NCI-H1092 (cell line): ENCODE measurements around the gene PPFIA3.
"Not testable (repeated sequence)": the region's sequence is repeated elsewhere in the genome, so short reads cannot be mapped to it uniquely, and the experiment has no call there.

Experiments used
- DNase-seq: peaks from one replicate; lab custom pipeline; 2025; lab: John Stamatoyannopoulos, UW

The PPFIA3 gene

DNA sequence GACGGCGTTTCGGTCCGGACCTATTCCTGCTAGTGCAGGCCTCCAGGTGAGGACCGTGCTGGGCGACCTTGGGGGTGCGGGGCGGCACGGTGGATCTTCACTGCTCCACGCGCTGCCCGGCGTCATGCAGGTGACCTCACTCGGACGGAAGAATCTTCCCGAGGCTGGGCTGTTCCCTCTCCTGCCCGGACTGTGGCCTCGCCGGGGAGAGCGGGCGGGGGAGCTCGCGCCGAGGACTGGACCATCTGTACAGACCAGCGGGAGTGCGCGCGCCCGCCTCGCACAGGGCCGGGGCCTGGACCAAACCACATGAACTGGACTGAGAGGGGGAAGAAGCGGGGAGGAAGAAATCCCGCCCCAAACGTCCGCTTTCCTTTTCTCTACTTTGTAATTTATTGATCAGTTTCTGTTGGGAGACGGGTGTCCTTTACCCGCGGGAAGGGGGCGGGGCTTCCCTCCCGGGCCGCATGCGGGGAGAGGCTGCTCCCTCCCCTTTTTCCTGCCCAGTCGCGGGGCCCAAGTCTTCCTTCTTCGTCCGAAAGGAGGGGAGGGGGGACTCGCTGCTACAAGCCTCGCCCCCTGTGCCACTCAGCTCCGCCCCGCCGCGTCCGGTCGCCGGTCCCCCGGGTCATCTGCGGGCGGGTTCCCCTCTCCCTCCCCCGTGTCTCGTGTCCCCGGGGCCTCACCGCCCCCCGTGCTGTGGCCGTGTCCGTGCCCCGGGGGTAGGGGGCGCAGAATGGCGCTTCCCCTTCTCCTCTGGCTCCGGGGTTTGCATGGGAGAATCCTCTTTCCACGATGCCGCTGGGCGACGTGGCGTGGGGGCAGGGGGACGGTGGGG lies 31.0 kb downstream of the PPFIA3 start:
- DNase-seq, result peak; percentile 68

DNA sequence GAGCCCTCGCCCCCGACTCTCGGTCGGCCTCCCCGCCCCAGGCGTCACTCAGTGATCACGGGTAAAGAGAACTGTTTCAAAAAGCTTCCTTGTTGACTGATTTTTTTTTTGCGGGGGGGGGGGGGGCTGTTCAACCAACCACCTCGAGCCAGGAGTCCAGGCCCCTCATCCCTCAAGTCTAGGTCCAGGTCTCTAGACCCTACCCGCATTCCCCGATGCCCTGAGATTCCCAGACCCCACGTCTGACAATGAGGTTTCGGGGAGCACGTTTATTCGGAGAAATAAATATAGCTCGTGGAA lies 31.6 kb downstream of the PPFIA3 start:
- no peak for DNase-seq

DNA sequence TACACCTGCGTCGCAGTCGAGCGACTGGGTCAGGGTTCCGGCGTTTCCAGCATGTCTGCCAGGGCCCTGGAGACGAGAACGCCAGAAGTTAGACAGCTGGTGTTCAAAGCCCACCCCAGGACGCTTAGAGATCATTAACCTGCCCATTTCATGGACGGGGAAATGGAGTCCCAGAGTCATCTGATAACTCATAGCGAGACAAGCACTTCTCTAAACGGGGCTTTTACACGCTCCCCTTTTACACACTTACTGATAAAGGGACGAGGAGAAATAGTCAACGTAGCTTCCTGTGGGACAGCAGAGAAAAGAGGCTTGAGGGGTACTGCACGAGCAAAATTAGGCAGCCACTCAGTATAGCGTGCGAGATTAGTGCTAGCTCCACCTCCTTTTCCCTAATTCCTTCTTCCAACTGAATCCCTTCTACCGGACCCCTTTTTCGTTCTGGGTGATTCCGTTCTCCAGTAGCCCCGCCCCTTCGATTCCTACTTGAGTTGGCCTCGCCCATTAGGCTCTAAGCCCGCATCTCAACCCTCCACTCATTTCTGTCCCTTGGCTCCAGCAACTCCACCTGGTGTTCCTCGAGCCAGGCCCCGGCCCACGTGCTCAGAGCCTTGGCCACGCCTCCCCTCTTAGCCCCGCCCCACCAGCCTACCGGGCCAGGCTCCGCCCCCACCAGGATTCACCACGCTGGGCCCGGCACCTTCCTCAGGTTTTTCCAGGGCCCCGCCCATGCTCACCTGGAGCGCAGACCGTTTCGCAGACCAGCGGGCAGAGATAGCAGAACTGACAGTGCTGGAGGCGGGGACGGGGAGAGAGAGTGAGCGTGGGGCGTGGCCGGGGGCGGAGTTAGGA lies 32.1 kb downstream of the PPFIA3 start:
- DNase-seq, result peak; percentile 10

DNA sequence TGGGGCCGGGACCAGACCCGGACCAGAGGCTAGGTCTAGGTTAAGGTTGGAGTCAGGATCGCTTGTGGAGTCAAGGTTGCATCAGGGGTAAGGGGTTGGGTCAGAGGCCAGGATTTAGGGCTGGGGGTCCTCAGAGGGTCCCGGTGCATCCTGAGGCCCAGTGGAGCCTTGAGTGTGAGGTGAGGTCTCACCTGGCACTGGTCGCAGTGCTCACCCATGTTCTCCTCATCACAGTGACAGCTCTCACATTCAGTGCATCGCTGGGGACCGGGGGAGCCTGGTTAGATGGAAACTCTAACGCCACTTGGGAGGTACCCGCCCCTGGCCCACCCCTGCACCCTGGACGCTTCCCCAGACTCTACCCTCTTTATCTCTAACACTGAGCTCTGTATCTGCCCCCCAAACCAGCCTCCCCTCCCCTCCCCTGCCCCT lies 32.8 kb downstream of the PPFIA3 start:
- no peak for DNase-seq

DNA sequence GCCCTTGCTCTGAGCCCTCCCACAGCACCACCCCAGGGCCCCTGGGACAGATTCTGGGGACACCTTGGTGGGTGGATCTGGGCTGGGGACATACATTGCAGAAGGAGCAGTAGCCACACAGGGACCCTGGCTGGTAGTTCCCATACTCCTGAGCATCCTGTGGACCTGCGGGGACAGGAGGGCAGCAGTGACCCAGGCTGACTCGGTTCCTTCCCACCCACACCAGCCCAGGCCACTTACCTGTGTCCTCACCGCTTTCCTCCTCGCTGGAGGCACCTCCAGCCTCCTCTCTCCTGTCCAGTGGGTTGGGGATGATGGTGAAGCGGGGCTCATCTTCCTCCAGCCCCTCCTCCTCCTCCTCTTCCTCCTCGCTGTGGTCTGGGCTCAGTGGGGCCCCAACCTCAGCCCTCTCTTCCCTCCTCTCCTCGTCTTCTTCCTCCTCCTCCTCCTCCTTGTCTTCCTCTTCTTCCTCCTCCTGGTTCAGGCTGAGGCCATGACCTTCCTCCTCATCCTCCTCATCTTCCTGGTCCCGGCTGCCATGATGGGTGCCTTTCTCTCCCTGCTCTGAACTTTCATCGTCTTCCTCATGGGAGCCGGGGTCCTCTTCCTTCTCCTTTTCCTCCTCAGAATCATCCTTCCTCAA lies 33.9 kb downstream of the PPFIA3 start:
- DNase-seq, result no peak

DNA sequence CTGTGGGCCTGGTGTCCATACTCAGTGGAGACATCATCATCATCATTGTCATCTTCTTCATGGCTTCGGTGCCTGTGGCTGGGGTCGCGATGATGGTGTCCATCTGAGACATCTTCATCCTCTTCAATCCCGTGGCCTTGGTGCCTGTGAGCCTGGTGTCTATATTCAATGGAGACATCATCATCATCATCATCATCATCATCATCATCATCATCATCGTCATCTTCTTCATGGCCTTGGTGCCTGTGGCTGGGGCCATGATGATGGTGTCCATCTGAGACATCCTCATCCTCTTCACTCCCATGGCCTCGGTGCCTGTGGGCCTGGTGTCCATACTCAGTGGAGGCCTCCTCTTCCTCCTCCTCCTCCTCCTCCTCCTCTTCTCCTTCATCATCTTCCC lies 34.9 kb downstream of the PPFIA3 start:
- no peak for DNase-seq

DNA sequence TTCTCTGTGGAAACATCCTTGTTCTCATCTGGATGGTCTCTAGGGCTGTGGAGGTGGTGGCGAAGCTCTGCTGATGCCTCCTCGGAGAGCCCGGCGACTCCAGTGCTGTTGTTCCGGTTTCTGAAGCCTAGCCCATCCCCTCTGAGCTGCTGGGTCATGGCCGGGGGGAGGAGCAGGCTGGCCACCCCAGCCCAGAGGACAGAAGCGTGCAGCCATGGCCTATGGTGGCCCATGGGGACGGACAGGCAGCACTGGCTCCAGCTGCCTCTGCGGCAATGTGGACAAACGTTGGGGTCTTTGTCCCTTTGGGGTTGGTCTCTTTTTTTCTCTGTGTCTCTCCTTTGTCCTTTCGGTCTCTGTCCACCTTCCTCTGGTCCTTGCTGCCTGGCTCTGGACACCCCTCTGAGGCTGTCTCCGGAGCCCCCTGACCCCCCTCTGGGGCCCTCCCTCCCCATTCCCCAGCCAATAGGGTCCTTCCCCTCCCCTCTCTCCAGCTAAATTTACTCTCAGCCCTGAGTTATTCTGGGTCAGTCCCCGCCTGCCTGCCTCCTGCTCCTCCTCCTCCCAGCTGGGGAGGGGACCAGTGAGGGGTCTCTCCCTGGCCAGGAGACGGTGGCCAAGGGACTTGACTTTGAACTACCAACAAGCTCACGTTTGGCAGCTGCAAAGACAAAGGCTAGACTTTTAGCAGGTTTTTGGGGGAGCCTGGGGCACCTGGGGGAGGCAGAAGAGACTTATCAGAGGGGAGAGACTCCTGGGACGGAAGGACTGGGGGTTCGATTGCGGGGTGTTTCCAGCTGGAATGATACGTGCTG lies 35.9 kb downstream of the PPFIA3 start, which contains the start of gene HRC:
Gene HRC, minus strand, starts transcription at position 392 of the 815 bp plus-strand sequence. Its CDS starts 159 bp downstream, at position 233.
- no peak for DNase-seq

DNA sequence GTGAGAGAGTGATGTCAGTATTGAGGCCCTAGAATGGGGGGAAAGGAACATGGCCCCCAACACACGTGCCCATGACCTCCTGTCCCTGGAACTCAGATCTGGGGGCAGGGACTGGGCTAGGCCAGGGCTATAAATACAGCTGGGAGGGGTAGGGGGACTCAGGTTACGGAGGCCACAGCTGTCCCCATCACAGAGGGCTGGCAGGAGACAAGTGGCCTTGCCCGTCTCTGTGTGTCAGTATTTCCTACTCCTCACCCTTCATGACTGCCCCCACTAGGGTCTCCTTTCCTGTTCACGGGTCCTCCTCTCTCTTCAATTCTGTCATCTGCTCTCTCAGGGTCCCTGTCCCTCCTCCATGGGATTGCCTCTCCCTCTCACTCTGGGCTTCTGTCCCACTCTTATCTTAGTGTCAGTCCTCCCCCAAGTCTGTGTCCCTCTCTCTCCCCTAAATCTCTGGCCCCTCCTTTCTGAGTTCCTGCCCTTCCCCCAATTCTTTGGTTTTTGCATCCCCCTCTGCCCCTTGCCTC lies 36.5 kb downstream of the PPFIA3 start:
- no peak for DNase-seq

DNA sequence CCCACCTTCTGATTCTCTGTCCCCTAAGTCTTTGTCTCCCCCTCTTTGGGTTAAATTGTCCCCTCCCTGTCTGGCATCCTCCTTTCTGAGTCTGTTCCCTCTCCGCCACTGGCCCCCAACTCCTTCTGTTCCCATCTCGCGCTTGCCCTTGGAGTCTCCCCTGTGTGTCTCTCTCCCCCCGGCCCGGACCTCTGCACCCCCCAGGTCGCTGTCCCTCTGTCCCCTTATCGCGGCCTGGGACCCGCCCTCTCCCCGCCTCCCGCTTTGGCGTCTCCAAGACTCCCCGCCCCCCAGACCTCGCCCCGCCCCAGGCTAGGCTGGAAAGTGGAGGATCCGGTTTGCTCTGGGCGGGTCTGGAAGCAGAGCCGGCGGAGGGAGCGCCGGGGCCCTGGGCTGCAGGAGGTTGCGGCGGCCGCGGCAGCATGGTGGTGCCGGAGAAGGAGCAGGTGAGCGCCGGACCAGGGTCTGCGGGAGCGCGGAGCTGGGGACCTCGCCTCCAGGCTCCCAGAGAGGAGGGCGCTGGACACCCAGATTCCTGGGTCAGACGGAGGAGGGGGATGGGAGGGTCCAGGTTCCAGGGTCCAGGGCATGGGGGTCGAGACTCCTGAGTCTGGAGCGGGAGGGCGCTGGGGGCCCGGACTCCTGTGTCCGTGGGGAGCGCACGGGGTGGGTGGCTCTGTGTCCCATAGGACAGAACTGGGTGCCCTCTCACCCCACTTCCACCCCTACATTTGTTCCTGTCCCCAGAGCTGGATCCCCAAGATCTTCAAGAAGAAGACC lies 38.3 kb downstream of the PPFIA3 start, which contains the start of gene TRPM4:
Gene TRPM4, plus strand, starts transcription at position 348 of the 780 bp plus-strand sequence. Its CDS starts 75 bp downstream, at position 423.
- peak; percentile 30 for DNase-seq

DNA sequence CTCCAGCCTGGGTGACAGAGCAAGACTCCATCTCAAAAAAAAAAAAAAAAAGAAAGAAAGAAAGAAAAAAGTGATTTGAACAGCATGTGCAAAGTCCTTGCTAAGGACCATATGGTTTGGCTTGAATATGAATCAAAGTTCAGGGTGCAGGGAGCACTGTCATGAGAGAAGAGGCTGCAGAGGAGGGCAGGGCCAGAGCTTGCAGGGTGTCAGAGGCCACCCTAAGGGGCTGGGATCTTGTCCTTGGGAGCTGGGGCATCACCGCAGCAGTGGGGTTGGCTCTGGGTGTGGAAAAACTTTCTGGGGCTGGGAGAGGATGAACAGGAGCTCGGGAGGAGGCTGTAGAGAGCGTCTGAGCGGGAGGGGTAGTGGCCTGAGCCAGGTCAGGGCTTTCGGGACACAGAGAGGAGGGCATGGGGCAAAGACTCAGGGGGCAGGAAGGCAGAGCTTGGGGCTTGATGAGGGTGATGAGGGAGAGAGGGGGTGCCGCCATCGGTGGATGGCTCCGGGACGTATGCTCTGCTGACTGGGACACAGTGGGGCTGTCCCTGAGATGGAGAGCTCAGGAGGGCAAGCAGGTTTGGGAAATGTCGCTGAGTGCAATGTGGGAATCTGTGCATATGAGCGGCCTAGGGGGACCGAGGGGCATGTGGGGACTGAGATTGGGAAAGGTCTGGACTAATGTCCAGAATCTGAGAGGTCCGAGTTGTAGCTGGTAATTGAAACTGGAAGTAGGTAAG lies 41.3 kb downstream of the PPFIA3 start:
- no peak for DNase-seq

DNA sequence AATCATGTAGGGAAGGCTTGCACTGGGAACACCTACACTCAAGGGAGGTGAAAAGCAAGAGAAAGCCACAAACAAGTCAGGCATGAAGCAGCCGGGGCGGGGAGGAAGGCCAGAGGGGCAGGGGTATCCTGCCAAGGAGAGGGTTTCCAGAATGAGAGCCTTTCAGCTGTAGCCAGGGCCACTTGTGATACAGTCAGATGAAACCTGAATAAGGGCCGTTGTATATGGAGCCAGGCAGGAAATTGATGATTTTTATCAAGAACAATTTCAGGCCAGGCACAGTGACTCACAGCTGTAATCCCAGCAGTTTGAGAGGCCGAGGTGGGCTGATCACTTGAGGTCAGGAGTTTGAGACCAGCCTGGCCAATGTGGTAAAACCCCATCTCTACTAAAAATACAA lies 42.6 kb downstream of the PPFIA3 start:
- no peak for DNase-seq

DNA sequence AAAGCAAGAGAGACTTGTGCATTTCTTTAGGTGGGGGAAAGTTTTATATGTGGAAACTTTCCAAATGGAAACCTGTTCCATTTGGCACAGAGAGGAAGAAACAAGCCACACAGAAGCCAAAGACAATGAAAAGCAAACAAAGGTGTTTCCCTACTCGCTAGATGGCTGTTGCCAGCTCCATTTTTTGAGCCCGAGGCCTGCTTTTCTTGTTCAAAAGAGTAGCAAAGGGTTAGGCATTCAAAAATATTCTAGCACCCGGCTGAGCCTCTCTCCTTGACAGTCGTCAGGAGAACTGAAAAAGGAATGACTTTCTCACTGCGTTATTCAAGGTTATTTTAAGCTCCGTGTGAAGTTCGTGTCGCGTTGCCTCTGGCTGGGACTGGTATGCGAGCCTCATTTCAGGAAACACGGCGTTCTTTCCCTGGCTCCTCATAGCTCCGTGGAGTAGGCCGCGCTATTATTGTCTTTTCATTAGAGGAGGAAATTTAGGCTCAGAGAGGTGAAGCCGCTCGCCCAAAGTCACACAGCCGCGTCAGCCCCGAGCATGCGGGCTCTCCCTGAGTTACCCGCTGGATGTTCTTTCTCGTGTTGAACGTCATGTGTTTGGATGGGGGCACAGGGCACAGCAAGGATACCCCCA lies 45.9 kb downstream of the PPFIA3 start:
- no peak for DNase-seq

DNA sequence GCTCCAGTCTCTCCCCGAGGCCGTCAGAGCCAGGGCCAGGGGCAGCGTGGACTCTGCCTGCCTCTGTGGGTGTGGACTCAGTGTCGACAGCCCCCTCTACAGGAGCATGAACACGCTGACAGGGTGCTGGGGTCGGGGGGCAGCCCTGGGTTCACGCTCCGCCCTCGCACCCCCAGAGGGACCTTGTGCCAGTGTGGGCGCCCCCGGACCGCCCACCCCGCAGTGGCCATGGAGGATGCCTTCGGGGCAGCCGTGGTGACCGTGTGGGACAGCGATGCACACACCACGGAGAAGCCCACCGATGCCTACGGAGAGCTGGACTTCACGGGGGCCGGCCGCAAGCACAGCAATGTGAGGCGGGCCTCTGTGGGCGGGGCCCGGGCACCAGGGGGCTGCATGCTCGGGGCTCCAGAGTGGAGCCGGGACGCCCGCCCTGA lies 46.5 kb downstream of the PPFIA3 start:
- DNase-seq, result no peak

DNA sequence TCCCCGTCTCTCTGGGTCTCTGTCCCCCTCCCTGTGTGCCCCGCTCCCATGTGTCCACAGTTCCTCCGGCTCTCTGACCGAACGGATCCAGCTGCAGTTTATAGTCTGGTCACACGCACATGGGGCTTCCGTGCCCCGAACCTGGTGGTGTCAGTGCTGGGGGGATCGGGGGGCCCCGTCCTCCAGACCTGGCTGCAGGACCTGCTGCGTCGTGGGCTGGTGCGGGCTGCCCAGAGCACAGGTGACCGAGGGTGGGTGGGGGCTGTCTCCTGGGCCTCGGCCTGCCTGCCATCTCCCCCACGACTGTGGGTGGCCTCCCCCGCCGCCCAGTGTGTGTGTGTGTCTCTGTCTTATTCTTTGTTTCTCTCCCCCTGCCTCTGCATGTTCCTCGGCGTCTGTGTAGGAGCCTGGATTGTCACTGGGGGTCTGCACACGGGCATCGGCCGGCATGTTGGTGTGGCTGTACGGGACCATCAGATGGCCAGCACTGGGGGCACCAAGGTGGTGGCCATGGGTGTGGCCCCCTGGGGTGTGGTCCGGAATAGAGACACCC lies 48.6 kb downstream of the PPFIA3 start:
- no peak for DNase-seq

DNA sequence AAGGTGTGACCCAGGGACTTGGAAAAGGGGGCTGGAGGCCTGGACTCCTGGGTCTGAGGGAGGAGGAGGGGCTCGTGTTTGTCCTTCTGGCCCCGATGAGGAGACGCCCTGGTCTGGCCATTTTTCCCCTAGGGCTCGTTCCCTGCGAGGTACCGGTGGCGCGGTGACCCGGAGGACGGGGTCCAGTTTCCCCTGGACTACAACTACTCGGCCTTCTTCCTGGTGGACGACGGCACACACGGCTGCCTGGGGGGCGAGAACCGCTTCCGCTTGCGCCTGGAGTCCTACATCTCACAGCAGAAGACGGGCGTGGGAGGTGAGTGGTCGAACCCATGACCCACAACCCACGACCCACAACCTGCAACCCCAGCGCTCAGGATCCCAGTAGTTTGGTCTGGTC lies 49.1 kb downstream of the PPFIA3 start:
- DNase-seq, result no peak

DNA sequence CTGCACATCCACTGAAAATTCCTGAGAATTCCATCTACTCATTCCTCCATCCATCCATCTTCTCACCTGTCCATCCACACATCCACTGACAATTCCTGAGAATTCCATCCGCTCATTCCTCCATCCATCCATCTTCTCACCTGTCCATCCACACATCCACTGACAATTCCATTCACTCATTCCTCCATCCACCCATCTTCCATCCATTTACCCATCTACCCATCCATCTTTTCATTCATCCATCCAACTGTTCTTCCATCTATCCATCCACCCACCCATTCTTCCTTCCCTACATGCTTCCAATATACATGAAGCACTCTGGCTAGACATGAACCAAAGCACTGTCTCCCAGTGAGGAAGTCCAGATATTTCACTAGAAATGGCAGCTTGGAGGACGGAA lies 53.9 kb downstream of the PPFIA3 start:
- no peak for DNase-seq

DNA sequence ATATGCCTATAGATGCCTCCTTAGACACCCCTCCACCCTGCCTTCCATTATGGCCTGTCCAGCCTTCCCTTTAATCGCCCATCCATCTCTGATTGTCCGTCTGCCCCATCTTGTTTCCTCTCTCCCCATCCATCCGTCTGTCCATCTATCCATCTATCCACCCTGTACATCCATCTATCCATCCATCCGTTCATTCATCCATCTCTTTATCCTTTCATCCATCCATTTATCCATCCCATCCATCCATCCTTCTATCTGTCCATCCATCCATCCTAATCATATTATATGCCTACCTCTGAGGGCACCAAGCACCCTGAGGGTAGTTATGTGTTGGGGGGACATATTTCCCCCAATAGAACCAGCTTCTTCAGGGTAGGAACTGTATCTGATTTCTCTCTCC lies 61.3 kb downstream of the PPFIA3 start:
- DNase-seq, result no peak

DNA sequence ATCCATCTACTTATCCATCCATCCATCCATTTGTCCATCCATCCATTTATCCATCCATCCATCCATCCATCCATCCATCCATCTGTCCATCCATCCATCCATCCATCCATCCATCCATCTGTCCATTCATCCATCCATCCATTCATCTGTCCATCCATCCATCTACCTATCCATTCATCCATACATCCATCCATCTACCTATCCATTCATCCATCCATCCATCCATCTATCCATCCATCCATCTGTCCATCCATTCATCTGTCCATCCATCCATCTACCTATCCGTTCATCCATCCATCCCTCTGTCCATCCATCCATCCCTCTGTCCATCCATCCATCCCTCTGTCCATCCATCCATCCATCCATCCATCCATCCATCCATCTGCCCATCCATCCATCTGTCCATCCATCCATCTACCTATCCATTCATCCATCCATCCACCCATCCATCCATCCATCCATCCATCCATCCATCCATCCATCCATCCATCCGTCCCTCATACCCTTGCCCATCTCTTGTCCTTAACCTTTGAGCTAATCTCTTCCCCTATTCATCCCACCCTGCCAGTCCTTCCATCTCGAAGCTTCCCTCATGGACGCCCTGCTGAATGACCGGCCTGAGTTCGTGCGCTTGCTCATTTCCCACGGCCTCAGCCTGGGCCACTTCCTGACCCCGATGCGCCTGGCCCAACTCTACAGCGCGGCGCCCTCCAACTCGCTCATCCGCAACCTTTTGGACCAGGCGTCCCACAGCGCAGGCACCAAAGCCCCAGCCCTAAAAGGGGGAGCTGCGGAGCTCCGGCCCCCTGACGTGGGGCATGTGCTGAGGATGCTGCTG lies 62.9 kb downstream of the PPFIA3 start:
- not testable (repeated sequence) for DNase-seq
